Mesenteric fat pad (tissue), 1 donor: ENCODE measurements around the gene DVL1. TPM values are rescaled to one million over a fixed set of nuclear protein-coding genes. Genes with fewer than 3 reads are reported as not detected.
"Not testable (repeated sequence)": the region's sequence is repeated elsewhere in the genome, so short reads cannot be mapped to it uniquely, and the experiment has no call there.

Experiments used
- DNase-seq: peaks from one replicate; pipeline ENCODE4 v3.0.0-alpha.2; 2020; ENCODE audit warnings: low spot score
- total RNA-seq: library from RNA; stranded (reverse); fragmentation: NEBNext Ultra II Directional; extraction: Animal tissue kit (Norgen Biotek cat#: 25700); gene quantifications from one replicate; pipeline ENCODE4 v1.2.1, GENCODE V29; 2021
- donor health status: DM: yes; HTN: yes; CAD: no.

Gene DVL1
- total RNA-seq, 1 donor from 2014 or later: 52.1 TPM

- DNase-seq: no peak
Measured at GRCh38 chr1:1373815-1374588, 24.8 kb upstream of the DVL1 start.

GRCh38 chr1:1373051-1373814 lies 24.0 kb upstream of the DVL1 start:
- DNase-seq: no peak

GRCh38 chr1:1371746-1372711 lies 22.8 kb upstream of the DVL1 start:
- no peak for DNase-seq

- no peak for DNase-seq
Measured at GRCh38 chr1:1371364-1371745, 22.1 kb upstream of the DVL1 start.

GRCh38 chr1:1370771-1371300 lies 21.6 kb upstream of the DVL1 start:
- DNase-seq: no peak

GRCh38 chr1:1370094-1370493 lies 20.9 kb upstream of the DVL1 start:
- DNase-seq: not testable (repeated sequence)

GRCh38 chr1:1367315-1367714 lies 18.1 kb upstream of the DVL1 start:
- no peak for DNase-seq

- no peak for DNase-seq
Measured at GRCh38 chr1:1366699-1367066, 17.5 kb upstream of the DVL1 start.

GRCh38 chr1:1365875-1366698 lies 16.9 kb upstream of the DVL1 start:
- no peak for DNase-seq

- no peak for DNase-seq
Measured at GRCh38 chr1:1364266-1364665, 15.0 kb upstream of the DVL1 start.

GRCh38 chr1:1361982-1362423 lies 12.8 kb upstream of the DVL1 start:
- DNase-seq: no peak

GRCh38 chr1:1361233-1361981 lies 12.2 kb upstream of the DVL1 start:
- DNase-seq: no peak

- no peak for DNase-seq
Measured at GRCh38 chr1:1360506-1361169, 11.4 kb upstream of the DVL1 start.

- no peak for DNase-seq
Measured at GRCh38 chr1:1359664-1360468, 10.6 kb upstream of the DVL1 start.

GRCh38 chr1:1359308-1359663 lies 10.1 kb upstream of the DVL1 start:
- no peak for DNase-seq

- no peak for DNase-seq
Measured at GRCh38 chr1:1358433-1359271, 9.4 kb upstream of the DVL1 start, which contains the start of gene MXRA8. MXRA8 (minus strand) TSS chr1:1358555; CDS start chr1:1358504, 51 bp downstream.

- no peak for DNase-seq
Measured at GRCh38 chr1:1357871-1358432, 8.7 kb upstream of the DVL1 start.
